Stimulated activated CD4-positive, alpha-beta T cell treated with anti-CD3 and anti-CD28 coated beads, Interleukin-1b, Interleukin-23, amount 100 ng/mL, for 24 hours (primary cell): ENCODE data around the gene ITGA11.
"Not testable (repeated sequence)": the region's sequence is repeated elsewhere in the genome, so short reads cannot be mapped to it uniquely, and the experiment has no call there.

ENCODE experiments used
- DNase-seq, 4 experiments: peaks; one replicate each; pipeline ENCODE4 v3.0.0-alpha.2; 2020; ENCODE audit warnings: low read depth in 4 of 4, low spot score in 1 of 4

Gene ITGA11

DNA sequence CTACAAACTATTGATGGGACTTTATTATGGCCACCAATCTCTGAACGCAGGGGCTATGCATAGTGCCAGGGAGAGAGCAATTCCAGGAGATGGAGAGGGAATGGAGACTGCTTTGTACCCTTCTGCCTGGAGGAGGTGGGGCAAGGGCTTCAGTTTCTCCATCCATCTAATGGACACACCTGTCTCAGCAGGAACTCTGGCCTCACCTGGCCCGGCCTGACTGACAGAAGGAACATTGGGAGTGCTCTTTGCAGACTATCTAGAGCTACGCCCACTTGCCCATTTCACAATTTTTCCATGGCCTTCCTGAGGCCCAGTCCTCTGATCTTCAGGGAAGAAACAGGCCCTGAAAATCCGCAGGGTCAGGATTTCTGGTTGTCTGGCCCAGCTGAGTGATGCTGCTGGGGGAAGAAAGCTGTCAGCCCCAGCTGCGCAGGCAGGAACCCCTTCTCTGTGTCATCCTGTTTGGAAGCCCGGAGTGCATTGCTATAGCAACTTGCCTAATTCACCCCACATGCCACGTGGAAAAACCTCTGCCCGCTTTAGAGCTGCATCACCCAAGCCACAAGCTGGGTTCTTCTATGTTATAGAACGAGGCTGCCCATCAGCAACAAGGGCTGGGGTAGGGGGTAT lies 6.4 kb downstream of the ITGA11 start:
- no peak for DNase-seq

DNA sequence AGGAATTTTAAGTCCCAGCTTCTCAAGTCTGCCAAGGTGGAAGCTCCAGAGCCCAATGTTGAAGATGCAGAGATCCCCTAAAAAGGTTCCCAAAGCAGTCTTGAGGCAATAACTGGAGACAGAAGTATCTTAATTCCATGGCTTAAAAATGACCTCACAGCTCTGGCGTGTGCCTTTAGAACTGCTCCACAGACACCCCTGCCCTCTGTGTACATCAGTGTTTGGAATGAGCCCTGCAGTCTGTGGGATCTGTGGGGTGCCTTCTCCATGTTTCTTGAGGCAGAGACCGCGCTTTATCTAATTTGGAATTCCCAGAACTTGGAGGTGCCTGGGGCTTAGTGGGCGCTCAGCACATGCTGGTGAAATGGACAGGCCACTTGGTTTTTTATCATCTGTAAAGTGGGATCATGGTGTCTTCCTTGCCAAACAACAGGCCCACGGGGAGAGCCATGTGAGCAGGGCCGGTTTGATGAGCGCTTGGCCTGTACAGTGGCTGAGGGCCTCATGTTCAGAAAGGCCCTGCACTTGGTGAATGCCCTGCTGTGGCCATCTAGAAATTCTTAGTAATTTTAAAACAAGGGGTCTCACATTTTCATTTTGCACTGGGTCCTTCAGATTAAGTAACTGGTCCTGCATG lies 7.1 kb downstream of the ITGA11 start:
- DNase-seq: no peak

DNA sequence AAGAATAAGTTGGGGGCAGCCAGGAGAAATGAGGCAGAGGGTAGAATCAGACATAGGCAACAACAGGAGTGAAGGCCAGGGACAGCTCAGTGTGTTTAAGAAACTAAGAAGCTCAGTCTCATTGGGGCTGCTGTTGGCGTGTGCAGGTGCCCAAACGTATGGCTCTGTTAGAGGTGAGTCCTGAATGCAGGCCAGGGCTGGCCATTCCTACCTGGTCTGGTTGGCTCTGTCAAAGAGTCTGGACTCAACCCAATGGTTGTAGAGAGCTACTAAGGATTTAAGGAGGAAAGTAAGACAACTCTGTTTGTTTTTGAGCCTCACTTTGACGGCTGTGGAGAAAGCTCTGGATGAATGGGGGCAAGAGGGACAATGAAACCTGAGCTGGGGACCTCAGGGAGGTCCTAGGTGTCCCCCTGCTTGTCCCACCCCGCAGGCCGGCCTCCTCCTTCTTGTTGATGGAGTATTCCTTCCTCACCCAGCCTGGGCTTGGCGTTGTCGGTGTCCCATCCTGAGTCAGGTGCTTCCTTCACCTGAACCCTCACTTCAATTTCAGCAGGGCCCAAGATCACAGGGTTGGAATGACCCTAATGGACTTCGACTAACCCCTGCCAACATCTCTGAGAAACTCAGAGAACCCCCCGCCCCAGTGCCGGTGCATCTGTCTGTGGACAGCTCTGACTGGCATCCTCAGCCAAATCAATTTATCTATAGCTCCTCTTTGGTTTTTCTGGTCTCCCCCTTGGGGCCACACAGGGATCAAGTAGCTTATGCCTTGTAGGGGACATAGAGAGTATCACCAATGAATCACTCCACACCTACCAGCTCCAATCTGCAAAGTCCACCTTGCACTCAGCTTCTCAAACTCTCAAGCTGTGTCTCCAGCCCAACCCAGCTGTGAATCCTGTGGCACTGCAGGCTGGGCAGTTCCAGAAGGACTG lies 8.3 kb downstream of the ITGA11 start:
- no peak for DNase-seq

DNA sequence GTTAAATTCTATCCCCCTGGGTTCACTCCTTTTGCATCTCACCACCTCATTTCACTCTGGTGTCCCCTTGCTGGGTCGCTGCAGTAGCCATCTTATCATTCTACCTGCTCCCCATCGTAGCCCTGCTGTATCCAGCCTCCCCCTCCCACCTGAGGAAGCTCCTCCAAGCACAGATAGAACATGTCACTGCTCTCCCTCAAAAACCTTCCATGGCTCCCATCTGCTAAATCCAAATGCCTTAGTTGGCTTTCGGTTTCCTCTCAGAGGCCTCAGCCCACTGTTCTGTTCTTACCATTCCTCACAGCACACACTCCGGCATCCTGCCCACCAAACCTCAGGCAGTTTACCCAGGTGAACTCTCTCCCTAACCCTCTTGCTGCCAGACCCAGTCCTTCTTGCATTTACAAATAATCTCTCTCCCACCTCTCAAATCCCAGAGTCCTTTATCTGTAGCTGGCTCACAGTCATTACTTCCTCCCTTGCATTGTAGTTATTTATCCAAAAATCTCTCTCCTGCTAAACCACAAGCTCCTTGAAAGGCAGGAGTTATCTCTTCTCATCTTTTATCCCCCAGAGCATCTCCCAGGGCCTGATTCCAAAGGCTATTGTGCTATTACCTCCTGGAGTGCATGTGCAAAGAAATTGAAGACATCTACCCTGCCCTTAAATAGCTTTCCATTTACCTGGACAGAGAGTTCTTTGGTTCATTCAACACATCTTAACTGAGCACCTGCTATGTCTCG lies 9.4 kb downstream of the ITGA11 start:
- DNase-seq: not testable (repeated sequence)

DNA sequence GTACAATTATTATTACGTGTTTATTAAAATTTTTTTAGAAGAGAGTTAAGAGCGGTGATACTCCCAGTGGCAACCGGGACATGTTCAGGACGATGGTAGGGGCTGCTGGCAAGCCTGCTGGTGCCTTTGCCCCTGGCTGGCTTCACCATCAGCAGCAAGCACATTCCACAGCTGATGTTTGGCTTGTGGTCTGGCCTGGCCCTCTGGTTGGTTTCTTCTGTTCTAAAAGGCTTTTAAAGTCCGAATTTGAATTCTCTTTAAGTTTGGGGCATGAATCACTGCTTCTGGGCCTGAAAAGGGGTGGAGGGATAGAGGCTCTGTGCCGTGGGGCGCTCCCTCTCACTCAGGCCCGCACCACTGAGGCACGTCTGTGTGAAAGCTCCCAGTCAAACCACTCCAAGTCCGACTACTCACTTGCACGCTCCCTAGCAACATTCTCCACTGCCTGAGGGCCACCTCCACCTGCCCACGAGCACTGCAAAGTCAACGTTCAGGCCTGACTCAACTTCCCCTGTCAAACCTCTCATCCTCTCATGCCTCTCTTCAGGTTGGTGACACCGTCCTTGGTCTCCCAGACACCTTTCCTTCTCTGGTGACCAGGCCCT lies 10.1 kb downstream of the ITGA11 start:
- no peak for DNase-seq

DNA sequence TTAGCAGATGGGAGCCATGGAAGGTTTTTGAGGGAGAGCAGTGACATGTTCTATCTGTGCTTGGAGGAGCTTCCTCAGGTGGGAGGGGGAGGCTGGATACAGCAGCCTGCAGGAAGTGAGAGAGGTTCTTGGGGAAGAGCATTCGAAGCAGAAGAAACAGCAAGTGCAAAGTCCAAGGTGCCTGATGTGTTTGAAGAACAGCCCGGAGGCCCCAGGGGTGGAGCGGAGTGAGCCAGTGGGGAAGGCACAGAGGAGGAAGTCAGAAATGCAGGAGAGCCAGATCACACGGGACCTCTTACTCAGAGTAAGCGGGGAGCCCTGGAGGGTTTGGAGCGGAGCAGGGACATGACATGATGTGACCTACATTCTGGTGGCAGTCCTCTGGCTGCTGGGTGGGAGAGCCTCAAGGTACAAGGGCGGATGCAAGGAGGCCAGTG lies 10.8 kb downstream of the ITGA11 start:
- DNase-seq: no peak

DNA sequence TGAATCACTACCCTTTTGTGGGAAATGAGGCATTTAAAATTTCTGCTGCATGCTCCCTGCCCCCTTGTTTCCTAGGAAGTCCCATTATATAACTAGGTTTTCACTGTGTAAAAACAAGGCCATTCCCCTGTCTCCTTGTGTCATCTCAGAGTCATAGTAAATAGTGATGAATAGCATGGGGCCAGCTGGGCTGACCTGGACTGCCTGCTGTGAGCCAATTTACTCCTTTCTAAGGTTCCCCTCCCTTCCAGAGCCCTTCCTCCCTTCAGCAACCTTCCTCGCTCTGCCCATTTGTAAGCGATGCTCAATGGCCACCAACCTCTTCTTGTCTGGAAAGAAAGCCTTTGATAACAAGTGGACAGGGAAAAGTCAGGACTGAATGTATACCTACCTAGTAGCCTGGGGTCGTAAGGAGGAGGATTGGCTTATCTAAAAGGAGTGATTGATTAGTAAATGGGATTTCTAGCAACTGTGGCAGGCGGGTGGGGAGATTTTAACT lies 11.7 kb downstream of the ITGA11 start:
- no peak for DNase-seq

DNA sequence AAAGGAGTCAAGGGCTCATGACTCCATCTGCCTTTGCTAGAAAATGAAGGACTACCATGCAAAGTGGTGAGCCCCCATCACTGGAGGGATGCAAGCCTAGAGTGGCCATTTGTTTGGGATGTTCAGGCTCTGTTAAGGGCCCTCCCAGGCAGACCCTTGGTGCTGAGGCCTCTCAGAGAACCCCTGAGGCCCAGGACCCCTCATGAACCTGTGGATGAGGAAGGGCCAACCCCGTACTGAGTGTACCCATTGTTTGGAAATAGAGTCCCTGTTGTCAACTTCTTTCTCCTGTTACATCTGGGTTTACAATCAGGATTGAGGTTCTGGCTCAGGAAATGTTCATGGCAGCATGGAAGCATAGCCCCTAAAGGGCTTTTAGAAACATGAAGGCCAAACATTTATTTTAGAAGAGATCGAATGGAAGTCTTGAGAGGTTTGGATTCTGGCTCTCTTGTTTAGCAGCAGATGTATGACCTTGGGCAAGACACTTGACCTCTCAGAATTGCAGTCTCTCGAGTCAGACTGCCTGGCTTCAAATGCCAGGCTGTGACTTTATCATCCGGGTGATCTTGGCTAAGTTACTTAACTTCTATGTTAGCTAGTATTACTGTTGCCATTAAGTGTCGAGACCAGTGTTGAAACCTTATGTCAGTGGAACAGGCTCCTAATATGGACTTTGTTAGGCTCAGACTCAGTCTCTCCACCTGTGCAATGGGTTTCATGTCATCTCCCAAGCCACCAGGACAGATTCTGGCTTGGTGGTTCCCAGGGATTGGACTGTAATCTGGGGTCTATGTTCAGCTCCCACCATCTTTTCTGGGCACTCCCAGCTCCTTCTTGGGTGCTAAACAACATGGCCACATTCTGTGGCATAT lies 12.4 kb downstream of the ITGA11 start:
- DNase-seq: no peak

DNA sequence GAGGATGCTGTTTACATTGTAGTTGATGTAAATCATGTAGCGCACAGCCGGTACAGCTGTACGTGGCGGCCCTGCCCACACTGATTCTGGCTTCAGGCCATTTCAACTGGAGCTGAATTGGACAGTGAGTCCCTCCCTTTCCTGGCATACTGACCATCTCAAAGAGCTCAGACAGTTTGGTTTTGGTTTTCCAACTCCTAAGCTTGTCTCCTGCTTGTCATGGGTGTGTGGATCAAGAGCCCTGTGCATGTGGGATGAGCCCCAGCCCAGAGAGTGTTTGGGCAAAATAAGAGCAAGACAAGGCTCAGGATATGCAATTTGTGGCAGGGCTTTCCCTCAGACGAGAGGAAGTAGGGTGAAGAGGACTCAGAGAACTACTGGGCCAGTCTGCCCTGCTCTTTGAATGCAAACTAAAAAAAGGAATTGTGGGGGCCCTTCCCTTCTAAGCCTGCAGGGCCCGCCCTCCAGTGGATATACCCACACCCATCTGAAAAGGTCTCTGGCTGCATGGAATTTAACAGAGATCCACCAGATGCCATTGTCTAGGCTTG lies 13.3 kb downstream of the ITGA11 start:
- DNase-seq: no peak

- DNase-seq: no peak
Measured at GRCh38 chr15:68417897-68418296, 14.1 kb downstream of the ITGA11 start.

- DNase-seq: no peak
Measured at GRCh38 chr15:68417051-68417450, 14.9 kb downstream of the ITGA11 start.

GRCh38 chr15:68416158-68416535 lies 15.8 kb downstream of the ITGA11 start:
- no peak for DNase-seq

DNA sequence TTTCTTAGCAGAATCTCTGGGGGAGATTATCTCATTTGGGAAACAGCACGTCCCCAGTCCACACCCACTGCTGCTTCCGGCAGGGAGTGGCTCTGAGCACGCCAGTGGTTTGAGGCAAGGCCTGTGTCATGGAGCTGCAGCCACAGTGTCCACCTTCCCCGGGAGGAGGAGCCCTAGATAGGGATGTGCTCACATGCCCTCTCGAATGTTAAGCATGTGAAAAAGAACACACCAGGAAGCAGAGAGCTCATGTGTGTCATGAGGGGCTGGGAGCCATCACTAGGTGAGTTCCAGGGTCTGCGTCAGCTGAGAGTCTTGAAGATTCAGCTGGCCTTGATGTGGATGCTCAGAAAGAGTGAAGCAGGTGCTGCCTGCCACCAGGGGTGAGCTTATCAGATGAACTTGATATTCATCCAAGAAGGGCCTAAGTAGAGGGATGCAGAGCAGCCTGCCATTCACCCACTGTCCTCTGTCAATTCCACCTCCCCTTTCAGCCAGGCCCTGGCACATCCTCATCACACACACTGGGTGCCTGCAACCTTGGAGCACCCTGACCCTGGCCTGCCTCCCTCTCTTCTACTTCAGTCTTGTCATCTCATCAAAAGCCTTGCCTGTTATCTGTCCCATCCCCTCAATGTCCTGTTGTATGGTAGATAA lies 16.3 kb downstream of the ITGA11 start:
- no peak for DNase-seq

- no peak for DNase-seq
Measured at GRCh38 chr15:68415061-68415460, 16.9 kb downstream of the ITGA11 start.

DNA sequence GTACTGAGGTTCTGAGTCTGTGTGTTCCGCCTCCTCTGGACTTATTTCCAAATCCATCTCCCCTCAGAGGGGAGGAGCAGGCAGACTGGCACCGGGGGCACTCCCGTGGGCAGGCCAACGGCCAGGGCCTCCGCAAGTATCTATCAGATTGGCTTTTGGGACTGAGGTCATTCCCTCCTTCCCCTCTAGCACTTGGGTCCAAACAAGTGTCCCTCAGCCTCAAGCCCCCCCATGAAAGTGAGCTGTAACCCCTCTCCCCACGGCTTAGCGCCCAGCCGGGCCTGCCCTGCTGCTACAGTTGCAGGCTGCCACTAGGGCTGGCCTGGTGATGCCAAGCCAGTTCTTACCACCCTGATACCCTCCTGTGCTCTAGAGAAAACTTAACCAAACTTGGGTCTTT lies 17.4 kb downstream of the ITGA11 start:
- no peak for DNase-seq

- DNase-seq: no peak
Measured at GRCh38 chr15:68414206-68414555, 17.8 kb downstream of the ITGA11 start.

GRCh38 chr15:68413363-68414205 lies 18.4 kb downstream of the ITGA11 start:
- DNase-seq: no peak

- no peak for DNase-seq
Measured at GRCh38 chr15:68412218-68412617, 19.7 kb downstream of the ITGA11 start.
